ENCODE results near the gene CELF2.

Gene CELF2

DNA sequence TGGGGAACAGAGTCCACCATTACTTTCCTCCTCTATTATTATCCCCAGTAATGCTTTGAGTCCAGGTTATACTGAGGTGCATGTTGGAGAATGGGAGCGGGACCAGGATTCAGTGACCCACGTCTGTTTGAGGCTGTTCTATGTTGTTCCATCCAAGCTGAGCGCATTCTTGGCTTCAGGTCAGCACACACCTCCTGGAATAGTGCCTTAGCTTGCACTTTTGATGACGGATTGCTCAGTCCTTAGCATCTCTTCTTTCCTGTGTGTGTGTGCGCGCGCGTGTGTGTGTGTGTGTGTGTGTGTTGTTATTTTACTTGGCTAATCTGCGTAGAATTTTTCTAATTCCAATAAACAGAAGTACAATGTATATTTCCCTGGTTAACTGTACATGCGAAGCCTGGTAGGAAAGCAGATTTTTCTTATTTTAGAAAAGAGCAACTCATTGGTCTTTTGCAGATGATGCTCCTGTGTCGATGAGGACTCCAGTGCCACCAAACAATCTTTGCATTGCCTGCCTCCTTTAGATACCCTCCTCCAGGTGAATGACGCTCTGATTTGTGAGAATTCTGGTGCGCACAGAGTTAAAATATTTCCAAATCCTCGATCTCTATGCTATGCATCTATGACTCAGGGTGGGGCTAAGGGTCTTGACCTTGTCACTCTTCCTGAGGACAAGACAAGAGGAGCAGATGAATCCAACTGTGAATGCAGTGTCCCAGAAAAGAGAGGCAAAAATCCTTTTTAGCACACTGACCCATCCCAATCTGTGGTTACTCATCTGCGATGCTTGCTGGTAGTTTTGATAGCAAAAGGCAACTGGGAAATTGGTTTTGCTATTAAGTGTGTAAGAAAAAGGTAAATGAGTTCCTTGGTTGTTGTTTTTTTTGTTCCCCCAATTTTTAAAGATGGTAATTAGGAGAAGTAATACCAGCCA lies 13.3 kb upstream of the CELF2 start:
- no peak for DNase-seq (ENCODE audit: low read depth)

DNA sequence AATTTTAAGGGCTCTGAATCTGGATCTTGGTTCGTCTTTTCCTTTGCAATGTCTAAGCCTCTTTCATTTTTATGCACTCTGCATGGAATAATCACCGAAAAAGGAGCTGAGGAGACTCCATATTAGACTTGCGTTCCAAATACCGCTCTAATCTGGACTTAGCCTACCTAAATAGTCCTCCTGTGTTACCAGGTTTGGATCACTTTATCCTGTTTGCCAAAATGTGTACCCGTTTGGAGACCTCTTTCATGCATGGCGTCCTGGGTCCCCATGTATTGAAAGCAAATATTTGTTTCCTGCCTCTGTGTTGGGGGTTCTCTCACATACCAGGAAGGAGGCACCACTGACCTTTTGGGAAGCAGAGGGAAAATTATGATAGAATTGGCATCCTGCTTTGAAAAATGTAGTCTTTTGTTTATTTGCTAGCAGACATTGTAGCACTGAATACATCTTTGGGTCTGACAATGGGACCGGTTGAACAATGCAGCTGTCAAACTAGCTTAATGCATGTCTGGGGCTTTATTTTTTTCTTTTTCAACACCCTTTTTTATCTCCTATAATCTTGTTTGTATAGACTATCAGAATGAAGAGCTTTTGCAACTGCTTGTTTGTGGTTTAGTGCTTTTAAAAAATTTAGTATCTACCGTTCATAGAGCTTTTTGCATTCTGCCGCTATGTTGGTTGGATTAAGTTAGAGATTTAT lies 11.8 kb upstream of the CELF2 start:
- DNase-seq (ENCODE audit: low read depth), result no peak

DNA sequence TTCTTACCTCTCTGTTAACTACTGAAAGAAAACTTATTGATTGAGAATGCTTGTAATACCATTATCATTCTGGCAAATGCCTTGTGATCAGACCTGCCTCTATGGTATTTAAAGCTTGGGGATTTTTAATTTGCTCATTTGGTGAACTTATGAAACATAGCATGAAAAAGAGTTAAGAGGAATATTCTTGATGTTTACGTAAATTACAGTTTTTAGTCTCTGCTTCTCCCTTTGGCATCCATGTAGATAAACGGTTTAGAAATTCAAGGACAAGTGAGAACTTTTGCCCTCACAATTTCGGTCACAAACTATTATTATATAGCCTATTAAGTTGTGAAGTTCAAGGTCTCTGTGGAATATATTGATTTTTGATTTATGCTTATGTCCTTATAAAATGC lies 11.2 kb upstream of the CELF2 start:
- no peak for DNase-seq (ENCODE audit: low read depth)

DNA sequence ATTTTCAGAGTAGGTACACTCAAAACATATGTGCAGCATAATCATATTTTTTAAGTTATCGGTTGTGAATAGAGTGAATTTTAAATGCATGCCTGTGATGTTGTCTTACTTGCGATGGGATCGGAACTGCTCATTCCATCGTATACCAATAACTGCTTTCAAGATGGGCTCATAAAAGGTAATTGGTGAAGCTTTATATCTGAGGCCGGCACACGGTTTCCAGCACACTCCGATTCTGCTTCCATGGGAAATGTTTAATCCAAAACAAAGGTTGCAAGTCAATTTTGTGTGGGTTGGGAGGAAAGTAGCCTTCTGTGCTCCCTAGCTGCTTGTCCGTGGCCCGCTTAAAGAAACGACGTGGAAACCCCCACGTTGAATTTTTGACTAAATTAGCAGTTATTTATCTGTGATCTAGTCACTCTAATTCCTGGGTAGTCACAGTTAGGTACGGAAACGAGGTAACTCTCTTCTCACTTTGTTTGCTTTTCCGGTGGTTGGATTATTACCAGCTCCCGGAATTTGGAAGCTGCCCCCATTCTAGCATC lies 10.1 kb upstream of the CELF2 start:
- no peak for DNase-seq (ENCODE audit: low read depth)

DNA sequence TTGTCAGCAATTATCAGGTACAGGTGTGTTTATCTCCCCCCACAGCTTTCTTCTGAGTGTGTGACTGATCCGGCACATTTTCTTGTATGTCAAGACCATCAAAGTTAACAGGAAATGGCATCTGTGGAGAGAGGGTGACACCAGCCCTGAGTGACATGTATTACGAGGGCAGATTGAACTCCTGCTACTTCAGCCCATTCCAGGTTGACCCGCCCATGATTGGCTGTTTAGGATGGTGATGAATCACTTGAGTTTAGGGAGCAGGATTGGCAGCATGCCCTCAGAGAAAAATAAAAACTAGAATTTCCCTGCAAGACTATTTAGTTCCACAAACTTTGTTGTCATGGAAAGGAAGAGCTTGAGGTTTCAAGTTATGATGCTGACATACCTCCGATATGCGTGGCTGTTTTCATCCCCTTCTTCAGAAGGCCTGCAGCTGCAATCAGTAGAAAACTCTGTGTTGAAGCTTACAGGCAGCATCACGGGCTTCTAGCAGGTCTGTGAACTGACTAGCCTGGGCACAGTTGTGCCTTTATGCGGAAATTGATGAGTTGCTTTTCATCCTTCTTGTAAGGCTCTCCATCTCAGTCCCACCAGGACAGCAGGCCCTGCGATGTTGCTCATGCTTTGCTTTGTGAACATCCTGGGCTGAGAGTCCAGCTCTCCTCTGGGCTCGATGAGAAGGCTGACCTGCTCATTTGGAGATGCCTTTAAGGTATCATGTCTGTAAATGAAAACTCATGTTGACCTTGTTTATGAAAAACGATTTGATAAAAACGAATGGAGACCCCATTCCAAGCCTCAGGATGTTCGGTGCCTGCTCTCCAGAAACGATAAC lies 8.0 kb upstream of the CELF2 start:
- DNase-seq (ENCODE audit: low read depth), result peak; percentile 10

DNA sequence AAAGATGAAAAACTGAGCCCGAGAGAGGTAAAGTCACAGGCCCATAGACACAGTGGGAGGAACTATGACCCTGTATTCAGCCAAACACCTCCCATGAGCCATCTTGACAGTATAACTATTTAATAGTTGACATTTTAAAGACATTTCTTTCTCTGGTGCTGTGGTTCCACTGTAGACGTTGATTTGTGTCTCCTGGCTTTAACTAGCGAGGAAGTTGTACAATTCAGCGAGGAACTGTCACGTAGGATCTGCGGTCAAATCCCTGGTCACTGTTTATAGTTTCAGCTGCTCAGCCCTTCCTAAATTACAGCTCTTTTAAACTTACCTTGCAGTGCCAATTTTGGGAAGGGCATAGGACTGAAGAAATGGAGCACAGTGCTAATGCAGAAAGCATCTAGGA lies 7.1 kb upstream of the CELF2 start:
- no peak for DNase-seq (ENCODE audit: low read depth)

DNA sequence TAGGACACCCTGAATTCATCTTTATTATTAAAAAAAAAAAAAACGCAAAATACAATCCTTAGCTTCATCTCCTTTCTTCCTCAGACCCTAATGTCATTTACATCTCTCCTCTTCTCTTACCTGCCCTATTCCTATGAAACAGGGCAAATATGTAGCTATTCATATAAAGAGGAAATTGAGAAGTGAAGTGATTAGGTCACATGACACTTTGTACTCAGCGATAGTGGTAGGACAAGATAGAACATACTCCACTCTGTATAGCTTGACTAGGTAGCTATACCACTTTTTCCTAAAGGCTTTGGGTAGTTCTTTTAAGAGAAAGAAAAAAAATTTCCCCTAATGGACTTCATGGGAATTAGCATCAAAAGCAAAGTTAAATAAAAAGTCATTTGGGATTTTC lies 6.2 kb upstream of the CELF2 start:
- DNase-seq (ENCODE audit: low read depth), result no peak

DNA sequence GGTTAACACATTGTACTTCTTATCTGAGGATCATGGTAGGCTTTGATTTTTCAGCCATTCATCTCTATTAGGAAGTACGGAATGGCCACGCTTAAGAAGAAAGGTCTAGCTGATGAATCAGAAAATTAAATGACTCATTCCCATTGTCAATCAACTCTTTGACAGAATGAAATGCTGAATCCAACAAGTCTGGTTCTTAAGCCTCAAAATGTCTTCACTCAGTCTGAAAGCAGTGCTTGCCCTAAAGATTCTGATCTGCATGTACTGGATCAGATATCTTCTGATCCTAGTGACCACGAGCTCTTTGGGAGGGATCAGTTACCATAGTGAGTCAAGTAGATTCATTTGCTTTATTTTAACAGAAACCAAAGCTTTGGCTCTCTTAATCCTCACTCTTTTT lies 5.7 kb upstream of the CELF2 start:
- DNase-seq (ENCODE audit: low read depth), result no peak

DNA sequence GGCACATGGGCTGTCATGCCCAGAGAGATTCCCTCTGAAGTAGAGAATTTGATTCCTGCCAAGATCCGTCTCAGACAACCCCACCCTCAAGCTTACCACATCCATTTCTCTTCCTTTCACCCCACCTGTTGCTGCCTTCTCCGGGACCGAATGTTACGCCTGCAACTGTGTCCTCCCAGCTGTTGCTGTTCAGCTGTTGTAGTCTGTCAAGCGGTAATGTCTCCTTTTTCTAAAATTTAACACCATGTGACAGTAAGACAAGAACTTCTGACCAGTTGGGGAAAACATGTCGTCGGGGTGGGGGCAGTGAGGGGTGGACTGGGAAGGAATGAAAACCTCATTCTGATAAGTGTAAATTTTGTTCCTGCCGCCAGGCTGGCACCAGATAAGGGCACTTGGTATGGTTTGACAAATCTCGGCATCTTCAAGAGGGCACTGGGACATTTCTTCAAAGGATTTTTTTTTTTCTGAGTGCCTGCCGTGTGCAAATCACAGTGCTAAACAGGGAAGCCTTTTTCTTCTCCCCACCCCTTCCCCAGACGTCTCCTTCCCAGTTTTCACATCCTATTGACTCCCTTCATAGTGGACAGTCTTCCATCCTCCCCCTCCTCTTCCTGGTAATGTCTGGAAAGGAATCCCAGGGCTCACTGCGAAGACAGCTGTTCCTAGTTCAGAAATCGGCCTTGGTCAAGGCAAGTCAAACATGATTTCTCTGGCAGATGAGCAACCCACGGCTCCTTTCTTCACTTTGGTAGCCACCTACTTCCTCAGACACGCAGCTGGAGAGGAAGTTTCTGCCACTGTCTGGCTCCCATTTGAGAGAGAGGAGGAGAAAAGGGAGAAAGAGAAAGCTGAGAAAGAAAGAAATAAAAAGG lies 5.0 kb upstream of the CELF2 start:
- no peak for DNase-seq (ENCODE audit: low read depth)

DNA sequence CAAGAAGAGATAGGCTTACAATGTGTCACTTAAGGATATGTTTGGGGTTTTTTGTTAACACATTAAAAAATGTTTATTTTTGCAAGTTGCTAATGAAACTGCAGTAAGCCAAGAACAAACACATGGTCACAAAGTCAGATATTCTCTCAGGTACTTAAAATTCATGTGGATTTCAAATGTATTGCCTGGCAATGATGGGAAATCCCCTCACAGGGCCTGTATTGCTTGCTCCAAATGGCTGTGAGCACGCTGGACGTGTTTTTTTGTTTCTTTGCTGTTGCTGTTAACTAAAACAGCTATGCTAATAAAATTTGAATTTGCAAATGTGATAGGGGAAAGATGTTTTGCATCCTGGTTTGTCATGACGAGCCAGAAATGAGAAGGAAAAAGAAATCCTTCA lies 3.8 kb upstream of the CELF2 start:
- no peak for DNase-seq (ENCODE audit: low read depth)

DNA sequence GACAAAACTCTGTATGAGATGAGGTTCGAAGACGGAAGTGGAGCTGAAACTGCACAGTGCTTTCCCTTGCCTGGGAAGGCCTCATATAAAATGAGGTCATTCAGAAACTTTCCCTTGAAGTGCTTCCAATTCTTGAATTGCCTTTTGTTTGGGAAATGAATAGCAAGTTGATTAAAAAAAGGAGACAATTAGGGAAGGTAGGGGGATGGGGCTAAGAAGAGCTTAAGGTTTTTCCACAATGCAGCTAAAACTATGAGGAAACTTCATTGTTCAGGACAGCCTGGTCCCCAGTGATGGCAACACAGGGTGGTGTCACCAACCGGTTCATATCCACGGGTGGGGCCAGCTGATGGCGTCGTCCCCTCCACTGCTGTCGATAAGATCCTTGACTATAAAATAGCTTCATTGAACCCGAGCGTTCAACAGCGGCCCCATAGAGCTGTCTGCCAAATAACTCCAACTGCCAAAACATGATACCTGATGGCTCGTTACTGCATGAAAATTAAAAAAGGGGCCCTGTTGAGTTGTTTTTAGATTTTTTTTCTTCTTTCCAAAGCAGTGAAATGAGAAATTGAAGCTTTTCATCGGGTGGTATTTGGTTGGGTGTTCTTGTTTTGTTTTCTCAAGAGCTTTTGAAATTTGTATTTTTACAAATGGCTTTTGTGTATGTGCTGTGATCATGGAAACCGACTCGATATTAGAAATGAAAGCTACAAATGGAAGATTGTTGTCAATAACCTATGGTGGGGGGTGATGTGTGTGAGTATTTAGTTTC lies 2.8 kb upstream of the CELF2 start:
- no peak for DNase-seq (ENCODE audit: low read depth)

DNA sequence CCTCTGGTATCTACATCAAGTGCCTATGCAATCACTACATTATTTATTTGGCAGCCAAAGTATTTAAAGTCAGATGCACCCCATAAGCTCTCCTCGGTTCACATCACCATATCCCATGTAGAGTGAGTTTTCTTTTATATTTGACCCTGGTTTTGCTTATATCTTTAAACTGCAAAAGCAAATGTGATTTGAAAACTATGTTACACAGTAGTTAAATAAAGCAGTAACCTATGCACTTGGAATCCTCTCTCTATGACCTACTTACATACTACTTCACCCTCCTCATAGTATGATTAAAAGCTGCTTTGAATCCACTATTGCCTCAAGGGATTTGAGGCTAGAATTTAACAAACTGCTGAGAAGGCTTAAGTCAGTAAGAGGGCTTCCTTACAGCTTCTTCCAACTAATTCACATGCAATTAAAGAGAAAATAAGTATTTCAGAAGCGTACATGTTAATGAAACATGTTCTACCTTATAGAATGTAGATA lies 2.2 kb upstream of the CELF2 start:
- DNase-seq (ENCODE audit: low read depth), result no peak

DNA sequence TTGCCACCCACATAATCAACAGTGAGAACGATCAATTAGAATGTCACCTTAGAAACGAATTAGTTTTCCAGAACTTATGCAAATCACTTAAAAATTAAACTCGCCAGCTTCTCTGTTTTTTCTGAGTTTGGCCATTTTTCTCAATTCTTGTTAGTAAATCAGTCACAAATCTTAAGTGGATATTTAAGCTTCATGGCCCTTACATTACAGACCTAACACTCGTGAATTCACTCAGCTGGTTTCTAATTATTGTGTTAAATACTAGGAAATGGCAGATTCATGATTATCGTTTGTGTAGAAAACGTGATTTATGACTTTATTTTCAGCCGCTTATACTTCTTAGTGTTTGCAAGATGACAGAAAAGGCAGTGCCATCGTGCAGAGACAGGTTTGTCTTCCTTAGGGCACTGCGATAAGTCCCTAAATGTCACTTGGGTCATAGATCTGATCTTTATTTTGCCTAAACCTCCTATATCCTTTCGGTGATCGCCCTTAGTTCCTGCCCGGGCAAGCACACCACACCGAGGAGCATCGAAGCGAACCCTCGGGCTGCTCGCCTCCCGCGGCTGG lies 587 bp upstream of the CELF2 start:
- DNase-seq (ENCODE audit: low read depth), result no peak

DNA sequence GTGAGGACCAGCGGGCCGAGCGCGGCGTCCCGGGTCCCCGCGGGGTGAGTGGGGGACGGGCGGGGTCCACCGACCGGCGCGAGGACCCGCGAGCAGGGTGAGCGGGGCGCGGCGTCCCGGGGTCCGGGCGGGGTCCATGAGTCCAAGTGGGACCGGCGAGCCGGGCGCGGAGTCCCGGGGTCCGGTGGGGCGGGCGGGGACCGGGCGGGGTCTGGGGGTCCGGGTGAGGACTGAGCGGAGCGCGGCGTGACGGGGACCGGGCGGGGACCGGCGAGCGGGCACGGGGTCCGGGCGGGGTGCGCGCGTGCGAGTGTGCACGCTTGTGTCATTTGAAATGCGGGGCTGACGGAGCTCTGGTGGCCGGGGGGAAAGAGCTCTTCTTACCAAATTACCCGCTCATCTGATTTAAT lies 765 bp downstream of the CELF2 start:
- no peak for DNase-seq (ENCODE audit: low read depth)

DNA sequence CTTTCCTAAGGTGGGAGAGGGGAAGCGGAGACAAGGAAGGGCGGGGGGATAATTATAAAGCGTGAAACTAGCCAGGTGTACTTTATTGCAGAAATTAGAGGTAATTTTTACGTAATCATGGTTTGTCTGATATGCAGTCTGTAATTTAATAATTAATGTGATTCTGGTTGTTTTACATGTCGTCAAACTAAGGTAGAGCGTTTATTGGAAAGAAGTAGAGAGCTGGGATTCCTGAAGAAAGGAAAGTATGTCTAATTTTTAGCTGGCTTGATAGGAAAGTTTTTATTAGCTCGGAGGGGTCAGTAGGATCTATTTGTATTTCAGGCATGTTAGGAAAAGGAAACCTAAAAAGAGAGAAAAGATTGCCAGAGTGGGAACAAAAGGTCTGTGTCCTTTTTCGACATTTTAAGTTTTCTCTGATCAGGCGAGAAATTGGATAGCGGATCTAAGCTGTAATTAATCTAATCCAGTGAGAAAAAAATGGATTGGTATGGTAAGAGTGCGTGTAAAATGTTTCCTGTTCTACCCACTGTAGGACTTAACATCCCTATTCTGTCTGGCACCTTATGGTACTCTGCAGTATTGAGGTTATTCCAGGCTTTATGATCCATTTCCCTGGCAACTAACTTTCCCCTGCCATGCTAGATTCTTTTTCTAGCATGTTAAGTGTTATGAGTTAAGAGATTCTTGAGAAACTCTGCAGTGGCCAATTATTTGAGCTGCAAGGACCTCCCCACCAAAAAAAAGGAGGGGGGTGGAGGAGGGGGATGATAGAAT lies 1.4 kb downstream of the CELF2 start:
- DNase-seq (ENCODE audit: low read depth), result no peak

DNA sequence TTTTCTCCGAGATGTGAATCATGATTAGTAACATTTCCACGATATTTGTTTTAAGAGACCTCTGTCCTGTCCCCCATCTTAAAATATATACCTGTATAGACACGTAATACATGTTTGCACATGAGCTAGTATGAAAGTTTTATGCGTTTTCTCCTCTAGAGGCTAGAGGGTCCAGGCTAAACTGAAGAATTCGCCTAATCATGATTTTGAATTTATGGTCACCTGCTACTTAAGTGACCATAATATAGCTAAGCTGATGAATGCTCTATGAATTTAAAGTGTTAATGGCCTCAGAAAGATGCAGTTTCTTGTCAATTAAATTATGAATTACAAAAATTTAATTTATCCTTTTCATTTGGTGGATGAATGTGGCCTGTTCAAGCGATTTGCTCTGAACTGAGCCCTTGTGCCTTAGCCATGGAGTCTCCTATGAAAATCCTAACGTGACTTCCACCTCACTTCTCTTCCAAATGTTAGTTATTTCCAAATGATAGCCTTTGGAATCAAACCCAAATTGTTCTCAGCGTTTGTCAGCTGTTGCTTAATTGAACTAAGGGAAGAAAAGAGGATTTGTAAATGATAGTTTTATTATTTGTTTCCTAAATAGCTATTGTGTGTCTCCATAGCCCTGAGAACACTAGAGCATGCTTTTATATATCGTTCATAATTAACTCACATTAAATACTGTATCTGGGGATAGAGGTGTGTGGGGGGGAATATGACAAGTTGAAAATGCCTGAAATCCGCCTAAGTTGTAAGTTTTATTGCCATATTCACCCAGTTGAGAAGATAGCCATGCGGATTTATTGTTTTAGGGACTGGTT lies 2.3 kb downstream of the CELF2 start:
- DNase-seq (ENCODE audit: low read depth), result no peak

DNA sequence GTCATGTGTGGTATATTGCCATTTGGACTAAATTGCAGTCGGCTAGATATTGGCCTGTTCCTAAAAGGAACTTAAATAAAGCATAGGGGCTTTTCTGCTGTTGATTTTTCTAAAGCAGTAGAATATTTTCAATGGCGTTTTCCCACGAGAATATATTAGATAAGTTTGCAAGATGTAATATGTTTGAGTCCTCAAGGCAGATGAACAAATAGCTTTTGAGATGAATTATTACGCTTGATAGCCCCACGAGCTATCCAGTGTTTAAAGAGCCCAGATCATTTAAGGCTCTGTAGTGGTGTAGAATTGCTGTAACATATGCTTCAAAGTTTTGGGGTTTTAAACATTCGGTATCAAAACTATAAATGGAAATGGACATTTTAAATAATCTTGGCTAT lies 2.9 kb downstream of the CELF2 start:
- DNase-seq (ENCODE audit: low read depth), result no peak

DNA sequence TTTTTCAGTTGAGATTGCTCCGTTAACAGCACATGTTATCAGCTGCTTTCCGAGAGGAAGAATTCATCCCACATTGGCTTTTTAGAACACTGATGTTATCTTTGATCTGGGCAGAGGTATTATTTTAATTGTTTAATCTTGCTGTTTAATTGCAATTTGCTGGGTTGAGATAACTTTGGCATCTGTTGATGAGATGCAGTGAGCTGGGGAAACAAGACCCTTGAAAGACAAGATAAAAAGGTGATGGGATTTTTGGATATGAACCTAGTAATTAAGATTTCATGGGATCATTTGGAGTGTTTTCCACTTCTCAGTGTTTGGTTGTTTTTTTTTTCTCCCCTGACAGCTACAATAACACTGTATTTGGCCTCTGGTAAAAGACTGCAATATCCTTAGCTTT lies 4.5 kb downstream of the CELF2 start:
- DNase-seq (ENCODE audit: low read depth), result no peak
